Measurements from ENCODE around the gene FBXO38.

DNA sequence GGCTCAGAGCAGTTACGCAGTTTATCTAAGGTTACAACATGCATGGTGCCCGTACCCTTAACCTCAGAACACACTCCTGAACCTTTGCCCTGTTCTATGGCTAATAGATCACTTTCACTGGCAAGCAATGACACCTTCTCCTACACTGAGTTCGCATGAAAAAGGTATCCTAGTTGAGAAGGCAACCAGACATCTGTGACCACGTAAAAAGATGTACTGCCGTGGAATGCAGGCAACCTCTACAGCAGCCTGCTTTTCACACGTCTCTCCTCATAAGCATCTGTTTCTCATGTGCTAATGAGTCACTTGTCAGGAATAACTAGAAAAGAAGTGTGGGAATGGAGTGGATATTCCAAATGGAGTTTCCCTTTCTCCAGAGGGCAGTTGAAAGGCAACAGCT lies 71.4 kb downstream of the FBXO38 start:
- TF ChIP-seq, protein P1, sequence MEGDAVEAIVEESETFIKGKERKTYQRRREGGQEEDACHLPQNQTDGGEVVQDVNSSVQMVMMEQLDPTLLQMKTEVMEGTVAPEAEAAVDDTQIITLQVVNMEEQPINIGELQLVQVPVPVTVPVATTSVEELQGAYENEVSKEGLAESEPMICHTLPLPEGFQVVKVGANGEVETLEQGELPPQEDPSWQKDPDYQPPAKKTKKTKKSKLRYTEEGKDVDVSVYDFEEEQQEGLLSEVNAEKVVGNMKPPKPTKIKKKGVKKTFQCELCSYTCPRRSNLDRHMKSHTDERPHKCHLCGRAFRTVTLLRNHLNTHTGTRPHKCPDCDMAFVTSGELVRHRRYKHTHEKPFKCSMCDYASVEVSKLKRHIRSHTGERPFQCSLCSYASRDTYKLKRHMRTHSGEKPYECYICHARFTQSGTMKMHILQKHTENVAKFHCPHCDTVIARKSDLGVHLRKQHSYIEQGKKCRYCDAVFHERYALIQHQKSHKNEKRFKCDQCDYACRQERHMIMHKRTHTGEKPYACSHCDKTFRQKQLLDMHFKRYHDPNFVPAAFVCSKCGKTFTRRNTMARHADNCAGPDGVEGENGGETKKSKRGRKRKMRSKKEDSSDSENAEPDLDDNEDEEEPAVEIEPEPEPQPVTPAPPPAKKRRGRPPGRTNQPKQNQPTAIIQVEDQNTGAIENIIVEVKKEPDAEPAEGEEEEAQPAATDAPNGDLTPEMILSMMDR (IDR thresholded peaks at IDR 0.05), result no peak
- no peak for TF ChIP-seq ZFX (IDR thresholded peaks at IDR 0.05; ENCODE audit: borderline replicate concordance)

All from 22Rv1 (cell line).